ENCODE results near the gene SOCS6. TPM values are rescaled to one million over a fixed set of nuclear protein-coding genes. Genes with fewer than 3 reads are reported as not detected.

SOCS6 gene
- total and polyA plus RNA-seq, 2 of the 13 experiments (the other 11 are each of a cell fraction or from before 2014, with no cell fraction given): 18.6 to 38.3 TPM

DNA sequence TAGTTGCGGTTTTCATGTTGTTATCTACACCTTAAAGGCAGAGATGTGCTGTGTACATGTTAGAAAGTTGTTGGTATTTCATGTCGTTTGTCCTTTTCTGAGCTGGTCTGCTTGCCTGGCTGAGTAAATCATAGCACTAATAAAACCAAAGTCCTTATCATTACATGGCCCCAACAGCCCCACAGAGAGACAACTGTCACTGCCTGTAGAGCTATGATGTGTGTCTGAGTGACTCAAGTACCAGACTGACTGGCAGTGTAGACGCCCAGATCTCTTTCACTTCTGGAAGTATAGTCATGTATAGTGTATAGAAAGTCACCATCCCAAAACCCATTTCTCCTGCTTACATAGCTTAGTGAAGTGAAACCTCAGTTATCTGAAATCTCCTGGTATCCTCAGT lies 4.3 kb downstream of the SOCS6 start (continued):
- TF ChIP-seq ZNF816 (CRISPR knock-in tag; IDR thresholded peaks at IDR 0.05; ENCODE audit: borderline replicate concordance) (no peak), TBP (CRISPR knock-in tag; IDR thresholded peaks at IDR 0.05) (no peak)
- TF ChIP-seq, protein P1, sequence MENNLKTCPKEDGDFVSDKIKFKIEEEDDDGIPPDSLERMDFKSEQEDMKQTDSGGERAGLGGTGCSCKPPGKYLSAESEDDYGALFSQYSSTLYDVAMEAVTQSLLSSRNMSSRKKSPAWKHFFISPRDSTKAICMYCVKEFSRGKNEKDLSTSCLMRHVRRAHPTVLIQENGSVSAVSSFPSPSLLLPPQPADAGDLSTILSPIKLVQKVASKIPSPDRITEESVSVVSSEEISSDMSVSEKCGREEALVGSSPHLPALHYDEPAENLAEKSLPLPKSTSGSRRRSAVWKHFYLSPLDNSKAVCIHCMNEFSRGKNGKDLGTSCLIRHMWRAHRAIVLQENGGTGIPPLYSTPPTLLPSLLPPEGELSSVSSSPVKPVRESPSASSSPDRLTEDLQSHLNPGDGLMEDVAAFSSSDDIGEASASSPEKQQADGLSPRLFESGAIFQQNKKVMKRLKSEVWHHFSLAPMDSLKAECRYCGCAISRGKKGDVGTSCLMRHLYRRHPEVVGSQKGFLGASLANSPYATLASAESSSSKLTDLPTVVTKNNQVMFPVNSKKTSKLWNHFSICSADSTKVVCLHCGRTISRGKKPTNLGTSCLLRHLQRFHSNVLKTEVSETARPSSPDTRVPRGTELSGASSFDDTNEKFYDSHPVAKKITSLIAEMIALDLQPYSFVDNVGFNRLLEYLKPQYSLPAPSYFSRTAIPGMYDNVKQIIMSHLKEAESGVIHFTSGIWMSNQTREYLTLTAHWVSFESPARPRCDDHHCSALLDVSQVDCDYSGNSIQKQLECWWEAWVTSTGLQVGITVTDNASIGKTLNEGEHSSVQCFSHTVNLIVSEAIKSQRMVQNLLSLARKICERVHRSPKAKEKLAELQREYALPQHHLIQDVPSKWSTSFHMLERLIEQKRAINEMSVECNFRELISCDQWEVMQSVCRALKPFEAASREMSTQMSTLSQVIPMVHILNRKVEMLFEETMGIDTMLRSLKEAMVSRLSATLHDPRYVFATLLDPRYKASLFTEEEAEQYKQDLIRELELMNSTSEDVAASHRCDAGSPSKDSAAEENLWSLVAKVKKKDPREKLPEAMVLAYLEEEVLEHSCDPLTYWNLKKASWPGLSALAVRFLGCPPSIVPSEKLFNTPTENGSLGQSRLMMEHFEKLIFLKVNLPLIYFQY (CRISPR knock-in tag; IDR thresholded peaks at IDR 0.05; ENCODE audit: borderline replicate concordance): no peak
- TF ChIP-seq, protein P2, sequence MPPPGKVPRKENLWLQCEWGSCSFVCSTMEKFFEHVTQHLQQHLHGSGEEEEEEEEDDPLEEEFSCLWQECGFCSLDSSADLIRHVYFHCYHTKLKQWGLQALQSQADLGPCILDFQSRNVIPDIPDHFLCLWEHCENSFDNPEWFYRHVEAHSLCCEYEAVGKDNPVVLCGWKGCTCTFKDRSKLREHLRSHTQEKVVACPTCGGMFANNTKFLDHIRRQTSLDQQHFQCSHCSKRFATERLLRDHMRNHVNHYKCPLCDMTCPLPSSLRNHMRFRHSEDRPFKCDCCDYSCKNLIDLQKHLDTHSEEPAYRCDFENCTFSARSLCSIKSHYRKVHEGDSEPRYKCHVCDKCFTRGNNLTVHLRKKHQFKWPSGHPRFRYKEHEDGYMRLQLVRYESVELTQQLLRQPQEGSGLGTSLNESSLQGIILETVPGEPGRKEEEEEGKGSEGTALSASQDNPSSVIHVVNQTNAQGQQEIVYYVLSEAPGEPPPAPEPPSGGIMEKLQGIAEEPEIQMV (CRISPR knock-in tag; IDR thresholded peaks at IDR 0.05; ENCODE audit: low read depth): no peak
- TF ChIP-seq, protein P3, sequence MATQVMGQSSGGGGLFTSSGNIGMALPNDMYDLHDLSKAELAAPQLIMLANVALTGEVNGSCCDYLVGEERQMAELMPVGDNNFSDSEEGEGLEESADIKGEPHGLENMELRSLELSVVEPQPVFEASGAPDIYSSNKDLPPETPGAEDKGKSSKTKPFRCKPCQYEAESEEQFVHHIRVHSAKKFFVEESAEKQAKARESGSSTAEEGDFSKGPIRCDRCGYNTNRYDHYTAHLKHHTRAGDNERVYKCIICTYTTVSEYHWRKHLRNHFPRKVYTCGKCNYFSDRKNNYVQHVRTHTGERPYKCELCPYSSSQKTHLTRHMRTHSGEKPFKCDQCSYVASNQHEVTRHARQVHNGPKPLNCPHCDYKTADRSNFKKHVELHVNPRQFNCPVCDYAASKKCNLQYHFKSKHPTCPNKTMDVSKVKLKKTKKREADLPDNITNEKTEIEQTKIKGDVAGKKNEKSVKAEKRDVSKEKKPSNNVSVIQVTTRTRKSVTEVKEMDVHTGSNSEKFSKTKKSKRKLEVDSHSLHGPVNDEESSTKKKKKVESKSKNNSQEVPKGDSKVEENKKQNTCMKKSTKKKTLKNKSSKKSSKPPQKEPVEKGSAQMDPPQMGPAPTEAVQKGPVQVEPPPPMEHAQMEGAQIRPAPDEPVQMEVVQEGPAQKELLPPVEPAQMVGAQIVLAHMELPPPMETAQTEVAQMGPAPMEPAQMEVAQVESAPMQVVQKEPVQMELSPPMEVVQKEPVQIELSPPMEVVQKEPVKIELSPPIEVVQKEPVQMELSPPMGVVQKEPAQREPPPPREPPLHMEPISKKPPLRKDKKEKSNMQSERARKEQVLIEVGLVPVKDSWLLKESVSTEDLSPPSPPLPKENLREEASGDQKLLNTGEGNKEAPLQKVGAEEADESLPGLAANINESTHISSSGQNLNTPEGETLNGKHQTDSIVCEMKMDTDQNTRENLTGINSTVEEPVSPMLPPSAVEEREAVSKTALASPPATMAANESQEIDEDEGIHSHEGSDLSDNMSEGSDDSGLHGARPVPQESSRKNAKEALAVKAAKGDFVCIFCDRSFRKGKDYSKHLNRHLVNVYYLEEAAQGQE (IDR thresholded peaks at IDR 0.05; ENCODE audit: borderline replicate concordance in 1 of 2, low read depth in 1 of 2, low read length in 2 of 2): no peak

Data from HepG2 (cell line).